Testis (tissue), 2 donors: ENCODE measurements around the gene HNMT.

Experiments used
- CTCF ChIP-seq, 3 experiments: fragments of 450-650 bp in 2 of 3; fragments of 200-600 bp in 1 of 3; sonication (generic) in 1 of 3; IDR thresholded peaks; one replicate each; pipeline ENCODE4 v1.5.1; 2016 to 2019; ENCODE audit warnings: antibody characterized with exemption in 3 of 3, mild to moderate bottlenecking in 2 of 3, moderate library complexity in 1 of 3
- POLR2A ChIP-seq: fragments of 450-650 bp; IDR thresholded peaks from one replicate; pipeline ENCODE4 v1.6.1; 2017; ENCODE audit warnings: antibody characterized with exemption, mild to moderate bottlenecking, moderate library complexity

GRCh38 chr2:138042311-138042710 is 78.0 kb downstream of the HNMT start:
- TF ChIP-seq CTCF (IDR thresholded peaks at IDR 0.05) (no peak), POLR2A (no peak)
